Calu3 (cell line): Measurements from ENCODE around the gene TBC1D1. TPM values are rescaled to one million over a fixed set of nuclear protein-coding genes. Genes with fewer than 3 reads are reported as not detected.

ENCODE experiments used
- BruUV-seq: library from RNA; stranded (reverse); fragments of 400-500 nt; replicated peaks from 2 replicates; lab custom pipeline; 2021; lab: Mats Ljungman, UMichigan
- CTCF ChIA-PET: fragments of 300-600 bp; sonication (Branson Sonifier 250); formaldehyde crosslinking; loops from one replicate; lab custom pipeline; 2022; ENCODE audit warnings: antibody characterized with exemption; lab: Charles Lee
- DNase-seq: peaks from one replicate; pipeline ENCODE4 v3.0.0; 2022
- H3K27ac Mint-ChIP-seq: one replicate; pipeline ENCODE4 v1.8.0; 2022; ENCODE audit warnings: mixed read lengths; ENCODE audit not compliant: unreplicated experiment
- H3K27me3 Mint-ChIP-seq: one replicate; pipeline ENCODE4 v1.8.0; 2022; ENCODE audit warnings: mixed read lengths; ENCODE audit not compliant: unreplicated experiment
- H3K36me3 Mint-ChIP-seq: one replicate; pipeline ENCODE4 v1.8.0; 2022; ENCODE audit warnings: mild to moderate bottlenecking, moderate library complexity, mixed read lengths; ENCODE audit not compliant: insufficient read depth, unreplicated experiment
- H3K4me1 Mint-ChIP-seq: one replicate; pipeline ENCODE4 v1.8.0; 2022; ENCODE audit warnings: mild to moderate bottlenecking, low read depth, mixed read lengths; ENCODE audit not compliant: unreplicated experiment
- H3K4me3 Mint-ChIP-seq: one replicate; pipeline ENCODE4 v1.8.0; 2022; ENCODE audit warnings: mild to moderate bottlenecking, low read depth, moderate library complexity, mixed read lengths; ENCODE audit not compliant: unreplicated experiment
- H3K9me3 Mint-ChIP-seq: one replicate; pipeline ENCODE4 v1.8.0; 2022; ENCODE audit warnings: low read depth, mixed read lengths; ENCODE audit not compliant: unreplicated experiment
- CTCF ChIP-seq: fragments of 200-600 bp; IDR thresholded peaks from one replicate; pipeline ENCODE4 v1.8.0; 2022; ENCODE audit warnings: antibody characterized with exemption; ENCODE audit not compliant: unreplicated experiment
- intact Hi-C: fragments of 100-400 bp; cut with micrococcal nuclease; formaldehyde crosslinking; loops from one replicate; pipeline ENCODE4 v1.10.0; 2022; ENCODE audit not compliant: unreplicated experiment
- total RNA-seq: library from RNA; stranded (reverse); gene quantifications from 2 replicates; pipeline ENCODE4 v1.2.3, GENCODE V29; 2022

The TBC1D1 gene
- total RNA-seq, 1 experiment from 2014 or later: 39.8 TPM

DNA sequence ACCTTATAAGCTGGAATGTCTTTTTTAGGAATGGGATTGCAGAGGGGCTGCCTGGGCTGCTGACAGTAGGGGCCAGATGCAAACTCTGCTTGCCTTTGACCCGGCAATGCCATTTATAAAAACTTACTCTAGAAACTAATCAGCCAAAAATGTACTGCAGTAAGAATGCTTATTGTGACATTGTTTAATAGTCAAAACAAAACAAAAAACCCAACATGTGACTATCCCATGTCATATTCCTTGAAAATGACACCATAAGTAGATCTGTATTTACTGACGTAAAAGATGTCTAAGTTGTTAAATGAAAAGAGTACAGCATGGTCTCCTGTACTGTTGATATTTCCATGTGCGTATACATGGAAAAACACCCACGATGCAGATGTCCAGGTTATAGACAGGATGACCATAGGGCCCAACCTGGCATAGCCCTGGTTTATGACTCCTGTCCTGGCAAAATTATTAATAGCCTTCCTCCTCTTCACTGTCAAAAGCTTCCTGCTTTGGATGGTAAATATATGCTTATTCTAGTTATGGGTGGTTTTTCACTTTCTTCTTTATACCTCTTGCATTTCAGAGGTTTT is 208.2 kb downstream of the TBC1D1 start:
- Mint-ChIP-seq H3K4me3 (no peak overlapping the region), H3K36me3 (no peaks in the 10 kb centered on the region), H3K27me3 (no peaks in the 10 kb centered on the region), H3K4me1 (no peaks in the 10 kb centered on the region), H3K27ac (no peak overlapping the region), H3K9me3 (no peaks in the 10 kb centered on the region)
- BruUV-seq: no TSS peak
- intact Hi-C loops: no loop called here
- CTCF ChIA-PET: no interaction called here
- TF ChIP-seq CTCF: no peak
- DNase-seq: no peak

GRCh38 chr4:38099908-38100407 is 209.1 kb downstream of the TBC1D1 start:
- CTCF ChIA-PET: no interaction called here
- no peaks in the 10 kb centered on the region for H3K4me1 Mint-ChIP-seq
- H3K9me3 Mint-ChIP-seq: no peaks in the 10 kb centered on the region
- no peak for TF ChIP-seq CTCF
- H3K27me3 Mint-ChIP-seq: no peaks in the 10 kb centered on the region
- BruUV-seq: no TSS peak
- H3K4me3 Mint-ChIP-seq: no peak overlapping the region
- intact Hi-C loops: no loop called here
- no peak overlapping the region for H3K27ac Mint-ChIP-seq
- H3K36me3 Mint-ChIP-seq: no peaks in the 10 kb centered on the region
- no peak for DNase-seq

DNA sequence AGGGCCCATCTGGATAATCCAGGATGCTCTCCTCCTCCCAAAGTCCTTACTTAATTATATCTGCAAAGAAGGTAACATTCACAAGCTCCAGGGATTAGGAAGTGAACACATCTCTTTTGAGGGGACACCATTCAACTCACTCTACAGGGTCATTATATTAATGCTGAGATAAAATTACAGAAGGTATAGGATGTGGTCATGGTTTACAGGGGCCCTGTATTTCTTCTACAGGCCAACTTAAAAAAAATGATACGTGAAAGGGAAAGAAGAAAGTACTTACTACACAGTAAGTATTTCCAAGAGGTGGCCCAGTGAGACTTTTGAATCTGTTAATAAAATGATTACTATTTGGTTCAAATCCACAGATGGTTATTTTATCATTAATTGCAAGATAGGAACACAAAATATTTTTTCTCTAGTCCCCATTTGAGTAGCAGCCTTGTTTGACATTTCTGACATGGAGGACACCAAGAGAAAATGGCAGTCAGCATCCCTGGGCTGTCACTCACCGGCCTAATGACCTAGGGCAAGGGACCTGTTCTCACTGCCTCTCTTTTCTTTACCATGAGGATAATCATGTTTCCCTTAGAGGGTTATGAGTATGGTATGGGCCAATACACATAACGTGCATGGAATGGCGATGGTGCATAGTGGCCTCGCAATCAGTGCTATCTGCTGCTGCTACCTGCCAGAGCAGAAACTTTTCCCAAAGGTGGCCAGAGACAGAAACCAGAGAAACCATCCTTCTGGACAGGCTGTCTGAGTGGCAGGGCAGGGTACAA is 209.8 kb downstream of the TBC1D1 start:
- no peaks in the 10 kb centered on the region for H3K4me1 Mint-ChIP-seq
- H3K36me3 Mint-ChIP-seq: no peaks in the 10 kb centered on the region
- H3K4me3 Mint-ChIP-seq: no peak overlapping the region
- no peak for DNase-seq
- H3K27ac Mint-ChIP-seq: no peak overlapping the region
- H3K27me3 Mint-ChIP-seq: no peaks in the 10 kb centered on the region
- intact Hi-C loops: no loop called here
- no peak for TF ChIP-seq CTCF
- no TSS peak for BruUV-seq
- no peaks in the 10 kb centered on the region for H3K9me3 Mint-ChIP-seq
- CTCF ChIA-PET: no interaction called here

GRCh38 chr4:38101563-38101962 is 210.7 kb downstream of the TBC1D1 start:
- Mint-ChIP-seq H3K9me3 (no peaks in the 10 kb centered on the region), H3K36me3 (no peaks in the 10 kb centered on the region), H3K4me3 (no peak overlapping the region), H3K4me1 (no peaks in the 10 kb centered on the region), H3K27ac (no peak overlapping the region), H3K27me3 (no peaks in the 10 kb centered on the region)
- CTCF ChIA-PET: no interaction called here
- no peak for TF ChIP-seq CTCF
- DNase-seq: no peak
- intact Hi-C loops: no loop called here
- BruUV-seq: no TSS peak
